Nephron progenitor cell (in vitro differentiated cells): ENCODE data around the gene BMPER.

Experiments used
- DNase-seq: peaks from one replicate; pipeline ENCODE4 v3.0.0; 2021
- H3K27ac Mint-ChIP-seq: 2 replicates; pipeline ENCODE4 v1.8.0; 2021; ENCODE audit warnings: mild to moderate bottlenecking, moderate library complexity, mixed read lengths
- H3K27me3 Mint-ChIP-seq: 2 replicates; pipeline ENCODE4 v1.8.0; 2021; ENCODE audit warnings: mild to moderate bottlenecking, low read depth, mixed read lengths; ENCODE audit not compliant: poor library complexity
- H3K36me3 Mint-ChIP-seq: 2 replicates; pipeline ENCODE4 v1.8.0; 2021; ENCODE audit warnings: low read depth, mixed read lengths
- H3K4me1 Mint-ChIP-seq: 2 replicates; pipeline ENCODE4 v1.8.0; 2021; ENCODE audit warnings: mixed read lengths
- H3K4me3 Mint-ChIP-seq: 2 replicates; pipeline ENCODE4 v1.8.0; 2021; ENCODE audit warnings: mild to moderate bottlenecking, moderate library complexity, mixed read lengths
- H3K9me3 Mint-ChIP-seq: 2 replicates; pipeline ENCODE4 v1.8.0; 2021; ENCODE audit warnings: mild to moderate bottlenecking, moderate library complexity, mixed read lengths
- TF ChIP-seq, protein P1 (sequence below): fragments of 200-600 bp; sonication (generic); IDR thresholded peaks from 2 replicates; pipeline ENCODE4 v1.5.0; 2021; ENCODE audit warnings: antibody characterized with exemption

The BMPER gene

DNA sequence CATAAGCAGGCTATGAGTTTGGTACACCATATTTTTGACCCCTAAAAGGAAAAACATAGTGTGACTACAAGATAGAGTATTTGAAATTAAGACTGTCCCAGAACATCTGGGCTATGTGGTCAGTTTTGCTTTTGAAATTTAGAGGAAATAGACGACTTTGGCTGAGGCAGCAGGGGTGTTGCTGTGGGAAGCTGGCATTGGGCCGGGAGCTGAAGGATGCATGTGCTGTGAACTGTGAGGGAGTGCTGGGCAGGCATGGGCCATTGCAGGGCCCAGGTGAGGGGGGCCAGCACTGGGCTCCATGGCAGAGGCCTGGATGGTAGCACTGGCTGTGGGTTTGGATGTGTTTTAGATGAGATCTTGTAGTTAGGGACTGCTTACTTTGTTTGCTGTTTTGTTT, 168.3 kb downstream of the BMPER start:
- Mint-ChIP-seq H3K27ac (no peak overlapping the region), H3K9me3 (peaks cover 4% of the 10 kb centered on the region), H3K27me3 (peaks cover 4% of the 10 kb centered on the region), H3K4me3 (no peak overlapping the region), H3K36me3 (no peaks in the 10 kb centered on the region), H3K4me1 (peaks cover 17% of the 10 kb centered on the region)
- DNase-seq = no peak
- TF ChIP-seq, protein P1, sequence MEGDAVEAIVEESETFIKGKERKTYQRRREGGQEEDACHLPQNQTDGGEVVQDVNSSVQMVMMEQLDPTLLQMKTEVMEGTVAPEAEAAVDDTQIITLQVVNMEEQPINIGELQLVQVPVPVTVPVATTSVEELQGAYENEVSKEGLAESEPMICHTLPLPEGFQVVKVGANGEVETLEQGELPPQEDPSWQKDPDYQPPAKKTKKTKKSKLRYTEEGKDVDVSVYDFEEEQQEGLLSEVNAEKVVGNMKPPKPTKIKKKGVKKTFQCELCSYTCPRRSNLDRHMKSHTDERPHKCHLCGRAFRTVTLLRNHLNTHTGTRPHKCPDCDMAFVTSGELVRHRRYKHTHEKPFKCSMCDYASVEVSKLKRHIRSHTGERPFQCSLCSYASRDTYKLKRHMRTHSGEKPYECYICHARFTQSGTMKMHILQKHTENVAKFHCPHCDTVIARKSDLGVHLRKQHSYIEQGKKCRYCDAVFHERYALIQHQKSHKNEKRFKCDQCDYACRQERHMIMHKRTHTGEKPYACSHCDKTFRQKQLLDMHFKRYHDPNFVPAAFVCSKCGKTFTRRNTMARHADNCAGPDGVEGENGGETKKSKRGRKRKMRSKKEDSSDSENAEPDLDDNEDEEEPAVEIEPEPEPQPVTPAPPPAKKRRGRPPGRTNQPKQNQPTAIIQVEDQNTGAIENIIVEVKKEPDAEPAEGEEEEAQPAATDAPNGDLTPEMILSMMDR = no peak

DNA sequence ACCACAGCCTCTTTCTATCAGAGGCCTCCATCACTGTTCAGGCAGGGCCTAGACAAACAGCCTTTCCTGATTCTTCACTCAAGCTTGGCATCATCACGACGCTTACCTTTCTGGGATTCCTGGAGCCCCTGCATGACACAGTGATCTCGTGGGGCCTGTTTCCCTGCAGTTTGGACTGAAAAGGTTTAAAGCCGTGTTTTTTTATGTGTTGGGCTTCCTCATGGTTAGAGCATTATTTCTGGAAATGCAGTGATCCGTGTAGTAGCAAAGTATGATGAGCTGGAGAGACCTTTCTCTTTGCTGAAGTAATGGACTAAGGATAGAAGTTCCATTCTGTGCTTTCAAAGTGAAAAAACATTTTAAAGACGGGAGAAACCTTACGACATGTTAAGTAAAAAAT, 169.1 kb downstream of the BMPER start:
- Mint-ChIP-seq H3K9me3 (peaks cover 4% of the 10 kb centered on the region), H3K36me3 (peaks cover 3% of the 10 kb centered on the region), H3K27me3 (peaks cover 5% of the 10 kb centered on the region), H3K4me3 (no peak overlapping the region), H3K27ac (no peak overlapping the region), H3K4me1 (peaks cover 17% of the 10 kb centered on the region)
- no peak for DNase-seq
- TF ChIP-seq, protein P1 = no peak

DNA sequence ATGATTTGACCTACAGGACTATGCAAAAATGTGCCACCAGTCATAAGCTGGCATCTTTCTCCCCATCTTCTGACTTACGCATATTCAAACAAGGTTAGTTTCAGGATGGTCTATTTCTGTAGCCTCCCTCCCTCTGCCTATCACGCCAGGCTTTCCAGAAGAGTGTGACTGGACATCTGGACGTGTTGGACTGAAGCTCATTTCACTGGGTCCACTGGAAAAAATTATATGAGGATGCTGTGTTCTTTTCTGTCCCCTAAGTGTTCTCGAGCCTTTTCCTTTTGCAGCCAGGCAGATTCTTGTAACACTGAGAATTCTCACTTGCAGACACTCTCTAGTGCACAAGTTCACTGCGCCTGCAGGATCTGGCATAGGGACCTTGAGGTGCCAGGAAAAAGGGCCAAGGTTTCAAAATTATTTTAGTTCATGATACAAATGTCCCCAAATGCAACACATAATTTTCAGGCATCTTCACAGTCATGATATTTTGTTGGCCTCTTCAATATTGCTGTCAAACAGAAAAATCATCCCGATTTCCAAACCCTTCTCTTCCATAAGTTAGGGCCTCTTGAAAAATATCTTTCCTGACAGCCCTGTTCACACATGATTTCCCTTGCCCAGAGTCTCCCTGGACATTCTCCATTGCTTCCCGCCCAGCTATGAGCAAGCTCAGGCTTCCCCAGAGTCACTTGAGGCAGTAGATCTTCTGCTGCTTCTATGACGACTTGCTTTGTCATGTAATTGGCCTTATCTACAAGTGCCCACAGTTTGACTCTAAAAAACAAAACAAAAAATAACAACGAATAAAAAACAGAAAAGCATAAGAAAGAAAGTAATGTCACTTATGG, 170.4 kb downstream of the BMPER start:
- Mint-ChIP-seq H3K27ac (no peak overlapping the region), H3K36me3 (peaks cover 5% of the 10 kb centered on the region)

DNA sequence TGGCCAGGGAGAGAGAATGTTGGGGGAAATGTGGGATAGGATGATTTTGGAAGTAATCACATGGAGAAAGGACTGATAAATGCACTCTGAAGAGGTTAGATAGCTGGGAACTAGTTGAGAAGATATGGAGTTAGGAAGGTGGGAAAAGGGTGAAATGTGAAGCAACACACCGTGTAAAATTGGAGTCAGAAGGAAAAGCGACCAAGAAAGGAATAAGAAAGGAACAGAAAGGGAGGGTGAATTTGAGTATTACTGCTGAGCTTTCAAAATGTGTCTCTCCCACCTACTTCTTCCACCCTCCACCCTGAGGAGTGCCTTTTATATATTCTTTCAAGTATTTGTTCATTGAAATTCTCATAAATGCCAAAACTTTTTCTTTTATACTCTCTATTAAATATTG, 171.8 kb downstream of the BMPER start:
- no peak for DNase-seq
- no peak overlapping the region for H3K27ac Mint-ChIP-seq
- no peaks in the 10 kb centered on the region for H3K4me1 Mint-ChIP-seq
- TF ChIP-seq, protein P1 = no peak
- H3K27me3 Mint-ChIP-seq = peaks cover 5% of the 10 kb centered on the region
- H3K4me3 Mint-ChIP-seq = no peak overlapping the region
- H3K9me3 Mint-ChIP-seq = no peaks in the 10 kb centered on the region
- peaks cover 10% of the 10 kb centered on the region for H3K36me3 Mint-ChIP-seq

More for the DNA sequence above, 170.4 kb downstream of the BMPER start:
- peaks cover 5% of the 10 kb centered on the region for H3K27me3 Mint-ChIP-seq
- H3K4me3 Mint-ChIP-seq = no peak overlapping the region
- TF ChIP-seq, protein P1 = no peak
- peaks cover 8% of the 10 kb centered on the region for H3K4me1 Mint-ChIP-seq
- peaks cover 4% of the 10 kb centered on the region for H3K9me3 Mint-ChIP-seq
- DNase-seq = no peak

DNA sequence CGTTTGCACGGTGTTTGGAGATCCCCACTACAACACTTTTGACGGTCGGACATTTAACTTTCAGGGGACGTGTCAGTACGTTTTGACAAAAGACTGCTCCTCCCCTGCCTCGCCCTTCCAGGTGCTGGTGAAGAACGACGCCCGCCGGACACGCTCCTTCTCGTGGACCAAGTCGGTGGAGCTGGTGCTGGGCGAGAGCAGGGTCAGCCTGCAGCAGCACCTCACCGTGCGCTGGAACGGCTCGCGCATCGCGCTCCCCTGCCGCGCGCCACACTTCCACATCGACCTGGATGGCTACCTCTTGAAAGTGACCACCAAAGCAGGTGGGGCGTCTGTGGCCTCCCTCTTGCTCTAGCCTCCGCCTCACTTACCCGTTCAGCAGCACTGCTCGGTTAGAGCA, 173.5 kb downstream of the BMPER start:
- no peak for DNase-seq
- TF ChIP-seq, protein P1 = no peak
- Mint-ChIP-seq H3K4me1 (no peaks in the 10 kb centered on the region), H3K27me3 (peaks cover 5% of the 10 kb centered on the region), H3K27ac (no peak overlapping the region), H3K9me3 (no peaks in the 10 kb centered on the region), H3K36me3 (peaks cover 10% of the 10 kb centered on the region), H3K4me3 (no peak overlapping the region)

DNA sequence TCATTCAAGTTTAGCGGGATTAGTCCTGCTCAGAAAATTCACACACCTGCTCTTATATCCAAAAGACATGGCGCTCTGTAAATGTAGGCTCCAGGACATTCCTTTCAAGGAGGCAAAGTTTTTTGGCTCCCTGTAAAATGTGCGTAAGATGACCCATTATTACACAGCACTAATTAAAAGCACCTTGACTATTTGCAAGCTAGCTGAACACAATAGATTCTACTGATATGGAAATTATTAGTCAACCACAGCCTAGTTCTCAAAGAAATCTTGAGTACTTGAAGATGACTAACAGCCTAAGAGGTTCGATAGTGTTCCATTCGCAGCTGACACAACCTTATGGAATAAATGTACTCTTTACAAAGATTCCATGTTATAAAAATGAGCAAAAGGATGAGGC, 175.2 kb downstream of the BMPER start:
- DNase-seq = no peak
- Mint-ChIP-seq H3K27ac (no peak overlapping the region), H3K27me3 (peaks cover 5% of the 10 kb centered on the region), H3K4me1 (no peaks in the 10 kb centered on the region), H3K9me3 (no peaks in the 10 kb centered on the region), H3K36me3 (peaks cover 11% of the 10 kb centered on the region), H3K4me3 (no peak overlapping the region)
- TF ChIP-seq, protein P1 = no peak
